ENCODE data around the gene SEC24D.
"Not testable (repeated sequence)": the region's sequence is repeated elsewhere in the genome, so short reads cannot be mapped to it uniquely, and the experiment has no call there.

The SEC24D gene

DNA sequence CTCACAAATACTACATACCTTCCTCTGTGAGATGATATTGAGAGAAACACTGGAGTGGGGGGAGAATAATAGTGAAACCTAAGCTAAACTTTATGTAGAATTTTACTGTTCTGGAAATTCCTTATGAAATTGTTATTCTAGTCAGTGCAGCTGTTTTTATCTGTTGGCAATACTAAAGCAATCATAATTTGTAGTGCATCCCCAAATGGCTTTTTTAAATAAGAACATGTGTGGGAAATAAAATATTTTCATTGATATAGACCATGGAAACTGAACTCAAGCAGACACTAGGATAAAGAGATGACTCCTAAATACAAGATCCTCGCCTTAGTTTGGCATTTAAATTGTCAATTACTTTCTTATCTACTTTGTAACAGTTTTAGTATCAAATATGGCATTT lies 51.1 kb downstream of the SEC24D start:
- ChIA-PET POLR2A (no interaction called here), CTCF (interaction anchor here (1.3 kb wide), 1 partner anchor 105 kb away, joined by 3 read pairs; no protein-coding TSS in a partner anchor)
- Histone ChIP-seq H3K36me3 (ENCODE audit: control insufficient read depth in 2 of 2, insufficient read depth in 1 of 2, low read length in 2 of 2) (peaks cover 0 to 4% of the 10 kb centered on the region in 2 experiments; a peak in 1 of 3 replicates), H3K9me3 (ENCODE audit: control insufficient read depth, insufficient read depth, low read depth, low read length) (no peaks in the 10 kb centered on the region), H3K27ac (ENCODE audit: extremely low read depth, low read depth, low read length) (no peak overlapping the region), H3K4me1 (ENCODE audit: control insufficient read depth, insufficient read depth, low read length) (no peaks in the 10 kb centered on the region), H3K4me3 (ENCODE audit: low read depth, low read length) (no peak overlapping the region)
- no peak for TF ChIP-seq ZNF214 (tag by site-specific recombination; IDR thresholded peaks at IDR 0.05; ENCODE audit: borderline replicate concordance)
- TF ChIP-seq ZNF155 (tag by site-specific recombination; IDR thresholded peaks at IDR 0.05), result no peak
- TF ChIP-seq ZNF341 (tag by site-specific recombination; IDR thresholded peaks at IDR 0.05; ENCODE audit: low read depth), result no peak
- no peak for TF ChIP-seq ZFP37 (tag by site-specific recombination; IDR thresholded peaks at IDR 0.05)
- TF ChIP-seq, protein P1, sequence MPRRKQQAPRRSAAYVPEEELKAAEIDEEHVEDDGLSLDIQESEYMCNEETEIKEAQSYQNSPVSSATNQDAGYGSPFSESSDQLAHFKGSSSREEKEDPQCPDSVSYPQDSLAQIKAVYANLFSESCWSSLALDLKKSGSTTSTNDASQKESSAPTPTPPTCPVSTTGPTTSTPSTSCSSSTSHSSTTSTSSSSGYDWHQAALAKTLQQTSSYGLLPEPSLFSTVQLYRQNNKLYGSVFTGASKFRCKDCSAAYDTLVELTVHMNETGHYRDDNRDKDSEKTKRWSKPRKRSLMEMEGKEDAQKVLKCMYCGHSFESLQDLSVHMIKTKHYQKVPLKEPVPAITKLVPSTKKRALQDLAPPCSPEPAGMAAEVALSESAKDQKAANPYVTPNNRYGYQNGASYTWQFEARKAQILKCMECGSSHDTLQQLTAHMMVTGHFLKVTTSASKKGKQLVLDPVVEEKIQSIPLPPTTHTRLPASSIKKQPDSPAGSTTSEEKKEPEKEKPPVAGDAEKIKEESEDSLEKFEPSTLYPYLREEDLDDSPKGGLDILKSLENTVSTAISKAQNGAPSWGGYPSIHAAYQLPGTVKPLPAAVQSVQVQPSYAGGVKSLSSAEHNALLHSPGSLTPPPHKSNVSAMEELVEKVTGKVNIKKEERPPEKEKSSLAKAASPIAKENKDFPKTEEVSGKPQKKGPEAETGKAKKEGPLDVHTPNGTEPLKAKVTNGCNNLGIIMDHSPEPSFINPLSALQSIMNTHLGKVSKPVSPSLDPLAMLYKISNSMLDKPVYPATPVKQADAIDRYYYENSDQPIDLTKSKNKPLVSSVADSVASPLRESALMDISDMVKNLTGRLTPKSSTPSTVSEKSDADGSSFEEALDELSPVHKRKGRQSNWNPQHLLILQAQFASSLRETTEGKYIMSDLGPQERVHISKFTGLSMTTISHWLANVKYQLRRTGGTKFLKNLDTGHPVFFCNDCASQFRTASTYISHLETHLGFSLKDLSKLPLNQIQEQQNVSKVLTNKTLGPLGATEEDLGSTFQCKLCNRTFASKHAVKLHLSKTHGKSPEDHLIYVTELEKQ (tag by site-specific recombination; IDR thresholded peaks at IDR 0.05; ENCODE audit: borderline replicate concordance), result no peak
- no peak for TF ChIP-seq ZNF266 (tag by site-specific recombination; IDR thresholded peaks at IDR 0.05; ENCODE audit: low read depth)
- TF ChIP-seq ZNF112 (tag by site-specific recombination; IDR thresholded peaks at IDR 0.05), result no peak
- TF ChIP-seq, protein P2, sequence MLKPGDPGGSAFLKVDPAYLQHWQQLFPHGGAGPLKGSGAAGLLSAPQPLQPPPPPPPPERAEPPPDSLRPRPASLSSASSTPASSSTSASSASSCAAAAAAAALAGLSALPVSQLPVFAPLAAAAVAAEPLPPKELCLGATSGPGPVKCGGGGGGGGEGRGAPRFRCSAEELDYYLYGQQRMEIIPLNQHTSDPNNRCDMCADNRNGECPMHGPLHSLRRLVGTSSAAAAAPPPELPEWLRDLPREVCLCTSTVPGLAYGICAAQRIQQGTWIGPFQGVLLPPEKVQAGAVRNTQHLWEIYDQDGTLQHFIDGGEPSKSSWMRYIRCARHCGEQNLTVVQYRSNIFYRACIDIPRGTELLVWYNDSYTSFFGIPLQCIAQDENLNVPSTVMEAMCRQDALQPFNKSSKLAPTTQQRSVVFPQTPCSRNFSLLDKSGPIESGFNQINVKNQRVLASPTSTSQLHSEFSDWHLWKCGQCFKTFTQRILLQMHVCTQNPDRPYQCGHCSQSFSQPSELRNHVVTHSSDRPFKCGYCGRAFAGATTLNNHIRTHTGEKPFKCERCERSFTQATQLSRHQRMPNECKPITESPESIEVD (tag by site-specific recombination; IDR thresholded peaks at IDR 0.05), result no peak
- no peak for TF ChIP-seq ZNF677 (tag by site-specific recombination; IDR thresholded peaks at IDR 0.05)
- no peak for TF ChIP-seq ZNF311 (tag by site-specific recombination; IDR thresholded peaks at IDR 0.05; ENCODE audit: borderline replicate concordance)
- TF ChIP-seq ZNF624 (tag by site-specific recombination; IDR thresholded peaks at IDR 0.05), result no peak
- TF ChIP-seq ZFP3 (tag by site-specific recombination; IDR thresholded peaks at IDR 0.05; ENCODE audit: low read depth), result no peak
- no peak for TF ChIP-seq BCL11B (tag by site-specific recombination; IDR thresholded peaks at IDR 0.05; ENCODE audit: low read depth)
- TF ChIP-seq ZNF707 (tag by site-specific recombination; IDR thresholded peaks at IDR 0.05), result no peak
- no peak for TF ChIP-seq ZNF660 (tag by site-specific recombination; IDR thresholded peaks at IDR 0.05)
- no peak for TF ChIP-seq ATF2 (tag by site-specific recombination; IDR thresholded peaks at IDR 0.05; ENCODE audit: low read depth)
- no peak for TF ChIP-seq ZNF658 (tag by site-specific recombination; IDR thresholded peaks at IDR 0.05)
- no peak for TF ChIP-seq ZNF10 (tag by site-specific recombination; IDR thresholded peaks at IDR 0.05)
- TF ChIP-seq ZNF335 (tag by site-specific recombination; conservative IDR thresholded peaks at IDR 0.05), result no peak
- no peak for TF ChIP-seq TCF7L2 (IDR thresholded peaks at IDR 0.05; ENCODE audit: borderline replicate concordance, low read depth, low read length)

DNA sequence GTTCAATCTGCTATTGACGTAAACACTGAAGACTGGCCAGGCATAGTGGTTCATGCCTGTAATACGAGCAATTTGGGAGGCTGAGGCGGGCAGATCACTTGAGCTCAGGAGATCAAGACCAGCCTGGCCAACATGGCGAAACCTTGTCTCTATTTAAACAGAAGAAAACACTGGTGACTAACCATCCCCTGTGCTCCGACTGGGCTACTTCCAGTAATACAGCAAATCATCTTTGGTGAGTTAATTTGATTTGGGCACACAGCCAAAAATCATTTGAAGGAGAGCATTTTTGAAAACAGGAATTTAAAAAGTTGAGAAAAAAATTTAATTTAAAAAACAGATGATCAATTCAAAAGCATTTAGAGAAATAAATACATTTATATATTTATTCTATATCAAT lies 52.0 kb downstream of the SEC24D start:
- peaks cover 0 to 4% of the 10 kb centered on the region in 2 experiments; a peak in 1 of 3 replicates for H3K36me3 ChIP-seq (ENCODE audit: control insufficient read depth in 2 of 2, insufficient read depth in 1 of 2, low read length in 2 of 2)
- no peak overlapping the region for H3K27ac ChIP-seq (ENCODE audit: extremely low read depth, low read depth, low read length)
- H3K4me3 ChIP-seq (ENCODE audit: low read depth, low read length), result no peak overlapping the region
- ChIA-PET CTCF (no interaction called here), POLR2A (no interaction called here)
- H3K4me1 ChIP-seq (ENCODE audit: control insufficient read depth, insufficient read depth, low read length), result no peaks in the 10 kb centered on the region
- no peak for TF ChIP-seq ZNF221 (tag by site-specific recombination; IDR thresholded peaks at IDR 0.05; ENCODE audit: borderline replicate concordance)
- TF ChIP-seq BCL11A (tag by site-specific recombination; IDR thresholded peaks at IDR 0.05; ENCODE audit: low read depth), result no peak
- no peaks in the 10 kb centered on the region for H3K9me3 ChIP-seq (ENCODE audit: control insufficient read depth, insufficient read depth, low read depth, low read length)

- H3K36me3 ChIP-seq (ENCODE audit: control insufficient read depth in 2 of 2, insufficient read depth in 1 of 2, low read length in 2 of 2); H3K27ac ChIP-seq (ENCODE audit: extremely low read depth, low read depth, low read length); H3K4me1 ChIP-seq (ENCODE audit: control insufficient read depth, insufficient read depth, low read length); CTCF ChIA-PET; H3K4me3 ChIP-seq (ENCODE audit: low read depth, low read length); H3K9me3 ChIP-seq (ENCODE audit: control insufficient read depth, insufficient read depth, low read depth, low read length); POLR2A ChIA-PET: not testable (repeated sequence)
Observed at GRCh38 chr4:118782886-118783285, 53.0 kb downstream of the SEC24D start.

- H3K4me1 ChIP-seq (ENCODE audit: control insufficient read depth, insufficient read depth, low read length); CTCF ChIA-PET: not testable (repeated sequence)
Observed at GRCh38 chr4:118777649-118778048, 58.3 kb downstream of the SEC24D start.

More at GRCh38 chr4:118777649-118778048, 58.3 kb downstream of the SEC24D start:
- H3K9me3 ChIP-seq (ENCODE audit: control insufficient read depth, insufficient read depth, low read depth, low read length); H3K4me3 ChIP-seq (ENCODE audit: low read depth, low read length); POLR2A ChIA-PET; H3K27ac ChIP-seq (ENCODE audit: extremely low read depth, low read depth, low read length); H3K36me3 ChIP-seq (ENCODE audit: control insufficient read depth in 2 of 2, insufficient read depth in 1 of 2, low read length in 2 of 2): not testable (repeated sequence)

All from HEK293 (cell line).